Ascending aorta (tissue), 2 donors: ENCODE measurements around the gene SSBP2. TPM values are rescaled to one million over a fixed set of nuclear protein-coding genes. Genes with fewer than 3 reads are reported as not detected.

ENCODE experiments used
- DNase-seq, 2 donors: peaks; one replicate each; pipeline ENCODE4 v3.0.0-alpha.2; 2019; ENCODE audit warnings: low spot score in 2 of 2
- H3K27ac ChIP-seq, 2 donors: fragments of 200-600 bp; sonication (generic); one replicate each; pipeline ENCODE4 v1.5.1; 2016 to 2017; ENCODE audit warnings: mild to moderate bottlenecking in 1 of 2
- H3K27me3 ChIP-seq: fragments of 200-600 bp; sonication (generic); one replicate; pipeline ENCODE4 v1.5.1; 2017
- H3K36me3 ChIP-seq, 2 donors: fragments of 200-600 bp; sonication (generic); one replicate each; pipeline ENCODE4 v1.5.1; 2016
- H3K4me1 ChIP-seq, 2 donors: fragments of 200-600 bp; sonication (generic); one replicate each; pipeline ENCODE4 v1.5.1; 2016 to 2017; ENCODE audit warnings: mild to moderate bottlenecking in 1 of 2
- H3K4me3 ChIP-seq, 2 donors: fragments of 200-600 bp; sonication (generic); one replicate each; pipeline ENCODE4 v1.5.1; 2016 to 2017; ENCODE audit warnings: mild to moderate bottlenecking in 1 of 2
- H3K9me3 ChIP-seq, 2 donors: fragments of 200-600 bp; sonication (generic); one replicate each; pipeline ENCODE4 v1.5.1; 2016
- intact Hi-C: fragments of 100-400 bp; cut with DNase I; formaldehyde crosslinking; loops from one replicate; pipeline ENCODE4 v1.15.1; 2023
- total RNA-seq: library from RNA; depleted of rRNA; stranded (reverse); fragments of >200 nt; gene quantifications from one replicate; pipeline ENCODE4 v1.1.0, GENCODE V29; 2016
- TF ChIP-seq, protein P1 (sequence below), 3 experiments: fragments of 200-600 bp in 2 of 3; fragments of 450-650 bp in 1 of 3; sonication (generic) in 2 of 3; IDR thresholded peaks; one replicate each; pipeline ENCODE4 v1.5.1; 2016 to 2019; ENCODE audit warnings: antibody characterized with exemption in 3 of 3, mild to moderate bottlenecking in 1 of 3, moderate library complexity in 1 of 3

Gene SSBP2
- total RNA-seq, 1 donor from 2014 or later = 22.4 TPM

DNA sequence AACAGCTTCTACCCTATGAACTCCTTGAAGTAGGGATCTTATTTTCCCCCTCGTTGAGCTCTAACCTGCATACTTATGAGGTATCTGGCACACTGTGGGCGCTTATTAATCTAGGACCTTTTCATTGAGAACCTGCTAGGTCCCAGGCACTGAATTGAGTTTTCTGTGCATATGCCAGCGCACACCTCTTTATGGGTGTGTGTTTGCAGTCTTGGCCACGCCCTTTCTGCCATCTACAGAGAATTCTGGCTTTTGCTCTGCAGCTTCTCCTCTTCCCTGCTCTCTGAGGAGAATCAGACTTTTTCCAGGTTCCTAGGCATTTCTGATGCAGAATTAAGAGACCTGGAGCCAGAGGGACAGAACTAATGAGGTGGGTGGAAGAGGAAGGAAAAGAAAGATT is 25.4 kb upstream of the SSBP2 start:
- Histone ChIP-seq H3K36me3 (no peaks in the 10 kb centered on the region), H3K9me3 (no peaks in the 10 kb centered on the region), H3K27me3 (no peaks in the 10 kb centered on the region), H3K27ac (peak overlapping the region; percentile 45 to 88), H3K4me1 (peaks cover 12 to 40% of the 10 kb centered on the region in 2 donors), H3K4me3 (no peak overlapping the region)
- TF ChIP-seq, protein P1, sequence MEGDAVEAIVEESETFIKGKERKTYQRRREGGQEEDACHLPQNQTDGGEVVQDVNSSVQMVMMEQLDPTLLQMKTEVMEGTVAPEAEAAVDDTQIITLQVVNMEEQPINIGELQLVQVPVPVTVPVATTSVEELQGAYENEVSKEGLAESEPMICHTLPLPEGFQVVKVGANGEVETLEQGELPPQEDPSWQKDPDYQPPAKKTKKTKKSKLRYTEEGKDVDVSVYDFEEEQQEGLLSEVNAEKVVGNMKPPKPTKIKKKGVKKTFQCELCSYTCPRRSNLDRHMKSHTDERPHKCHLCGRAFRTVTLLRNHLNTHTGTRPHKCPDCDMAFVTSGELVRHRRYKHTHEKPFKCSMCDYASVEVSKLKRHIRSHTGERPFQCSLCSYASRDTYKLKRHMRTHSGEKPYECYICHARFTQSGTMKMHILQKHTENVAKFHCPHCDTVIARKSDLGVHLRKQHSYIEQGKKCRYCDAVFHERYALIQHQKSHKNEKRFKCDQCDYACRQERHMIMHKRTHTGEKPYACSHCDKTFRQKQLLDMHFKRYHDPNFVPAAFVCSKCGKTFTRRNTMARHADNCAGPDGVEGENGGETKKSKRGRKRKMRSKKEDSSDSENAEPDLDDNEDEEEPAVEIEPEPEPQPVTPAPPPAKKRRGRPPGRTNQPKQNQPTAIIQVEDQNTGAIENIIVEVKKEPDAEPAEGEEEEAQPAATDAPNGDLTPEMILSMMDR (IDR thresholded peaks at IDR 0.05) = no peak
- intact Hi-C loops = loop anchor here (10.0 kb wide), 1 partner anchor 541 kb away; the partner anchor contains the start of gene CKMT2
- DNase-seq = no peak

DNA sequence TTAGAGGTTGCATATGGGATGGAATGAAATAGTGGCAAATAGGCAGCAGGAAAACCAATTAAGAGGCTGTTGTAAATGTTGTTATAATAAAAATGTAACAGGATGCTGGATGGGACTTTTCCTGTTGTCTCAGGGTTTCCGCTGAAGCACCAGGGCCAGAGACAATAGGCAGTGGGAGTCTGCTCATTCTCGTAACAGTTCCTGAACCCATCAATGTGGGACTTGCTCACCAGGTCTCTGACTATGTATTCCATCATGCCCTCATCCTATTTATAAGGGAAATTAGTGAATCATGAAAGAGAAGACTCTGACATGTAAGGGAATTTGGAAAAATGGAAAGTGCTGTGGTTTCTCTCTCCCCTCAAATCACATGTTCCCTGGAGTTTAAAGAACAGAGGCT is 23.5 kb upstream of the SSBP2 start:
- H3K9me3 ChIP-seq = no peaks in the 10 kb centered on the region
- TF ChIP-seq, protein P1 (IDR thresholded peaks at IDR 0.05) = no peak
- H3K4me3 ChIP-seq = no peak overlapping the region
- peaks cover 12 to 30% of the 10 kb centered on the region in 2 donors for H3K4me1 ChIP-seq
- H3K36me3 ChIP-seq = no peaks in the 10 kb centered on the region
- H3K27ac ChIP-seq = peak overlapping the region; percentile 83 to 96
- intact Hi-C loops = loop anchor here (10.0 kb wide), 1 partner anchor 540 kb away; the partner anchor contains the start of gene CKMT2
- no peak for DNase-seq
- no peaks in the 10 kb centered on the region for H3K27me3 ChIP-seq

DNA sequence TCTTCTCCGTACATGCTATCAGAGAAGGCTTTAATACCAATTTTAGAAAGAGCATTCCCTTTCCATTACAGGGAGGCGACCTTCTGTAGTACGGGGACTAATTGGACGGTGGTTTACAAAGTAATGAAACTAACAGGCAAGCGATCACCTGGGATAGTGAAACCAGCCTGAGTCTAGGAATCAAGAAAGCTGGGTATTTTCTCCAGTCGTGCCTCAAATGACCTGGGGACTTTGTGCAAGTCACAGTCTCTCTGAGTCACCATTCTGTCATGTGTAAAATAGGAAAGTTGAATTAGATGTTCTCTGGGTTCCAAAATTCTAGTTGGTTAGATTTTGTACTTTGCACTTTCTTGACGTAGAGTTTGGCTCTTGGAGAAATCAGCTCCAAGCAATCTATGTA is 22.7 kb upstream of the SSBP2 start:
- intact Hi-C loops = loop anchor here (2.0 to 10.0 kb wide), 2 partner anchors 17 to 539 kb away; partner anchors contain the start of gene CKMT2
- H3K27me3 ChIP-seq = no peaks in the 10 kb centered on the region
- no peak for DNase-seq
- no peaks in the 10 kb centered on the region for H3K9me3 ChIP-seq
- TF ChIP-seq, protein P1 (IDR thresholded peaks at IDR 0.05) = no peak
- peak overlapping the region; percentile 83 to 96 for H3K27ac ChIP-seq
- peaks cover 12 to 27% of the 10 kb centered on the region in 2 donors for H3K4me1 ChIP-seq
- H3K4me3 ChIP-seq = peak overlapping the region in 1 of 2 donors; percentile 12
- H3K36me3 ChIP-seq = no peaks in the 10 kb centered on the region

DNA sequence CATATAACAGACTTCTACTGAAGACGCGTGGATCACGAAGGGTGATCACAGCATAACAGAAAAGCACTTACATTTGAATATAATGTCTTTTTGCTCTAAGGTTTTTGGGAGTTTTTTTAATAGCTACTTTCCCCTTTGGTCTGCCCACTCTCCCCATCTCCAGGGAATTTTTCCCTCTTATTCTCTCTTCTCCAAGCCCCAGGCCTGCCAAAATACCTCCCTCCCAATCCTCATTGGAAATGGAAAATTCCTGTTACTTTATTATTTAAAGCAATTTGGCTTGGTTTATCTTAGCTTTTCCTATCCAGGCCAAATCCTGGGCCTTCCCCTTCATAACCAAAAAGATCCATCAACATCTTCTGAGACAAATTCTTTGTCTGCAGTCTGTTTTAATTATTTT is 22.3 kb upstream of the SSBP2 start:
- H3K9me3 ChIP-seq = no peaks in the 10 kb centered on the region
- H3K4me1 ChIP-seq = peaks cover 12 to 25% of the 10 kb centered on the region in 2 donors
- intact Hi-C loops = loop anchor here (2.0 to 10.0 kb wide), 2 partner anchors 16 to 538 kb away; partner anchors contain the start of gene CKMT2

DNA sequence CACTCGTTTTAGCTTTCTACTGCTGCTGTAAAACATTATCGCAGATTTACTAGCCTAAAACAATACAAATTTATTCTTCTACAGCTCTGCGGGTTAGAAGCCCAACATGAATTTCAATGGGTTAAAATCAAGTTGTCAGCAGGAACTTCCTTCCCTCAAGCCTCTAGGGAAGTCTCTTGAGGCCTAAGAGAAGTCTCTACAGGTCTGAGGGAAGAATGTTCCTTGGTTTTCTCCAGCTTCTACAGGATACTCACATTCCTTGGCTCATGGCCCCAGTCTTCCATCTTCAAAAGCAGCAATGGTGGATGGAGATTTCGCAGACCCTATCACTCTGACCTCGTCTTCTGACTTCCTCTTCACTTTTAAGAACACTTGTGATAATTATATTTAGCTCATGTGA is 21.6 kb upstream of the SSBP2 start:
- intact Hi-C loops = loop anchor here (2.0 to 10.0 kb wide), 2 partner anchors 16 to 538 kb away; partner anchors contain the start of gene CKMT2
- TF ChIP-seq, protein P1 (IDR thresholded peaks at IDR 0.05) = no peak
- no peak for DNase-seq
- no peak overlapping the region for H3K4me3 ChIP-seq
- H3K36me3 ChIP-seq = no peaks in the 10 kb centered on the region
- H3K4me1 ChIP-seq = peaks cover 12 to 23% of the 10 kb centered on the region in 2 donors
- H3K27ac ChIP-seq = peak overlapping the region; percentile 83 to 96
- no peaks in the 10 kb centered on the region for H3K27me3 ChIP-seq
- H3K9me3 ChIP-seq = no peaks in the 10 kb centered on the region

More for the DNA sequence above, 22.3 kb upstream of the SSBP2 start:
- DNase-seq = no peak
- peak overlapping the region; percentile 83 to 96 for H3K27ac ChIP-seq
- H3K27me3 ChIP-seq = no peaks in the 10 kb centered on the region
- H3K4me3 ChIP-seq = peak overlapping the region in 1 of 2 donors; percentile 12
- H3K36me3 ChIP-seq = no peaks in the 10 kb centered on the region
- TF ChIP-seq, protein P1 (IDR thresholded peaks at IDR 0.05) = no peak
